Type B pancreatic cell (in vitro differentiated cells): Measurements from ENCODE around the gene CEP112. TPM values are rescaled to one million over a fixed set of nuclear protein-coding genes. Genes with fewer than 3 reads are reported as not detected.

Experiments used
- DNase-seq: peaks from one replicate; pipeline ENCODE4 v3.0.0; 2021; ENCODE audit warnings: mixed read lengths; ENCODE audit not compliant: unreplicated experiment; ENCODE audit errors: extremely low spot score
- H3K27ac Mint-ChIP-seq: 2 replicates; pipeline ENCODE4 v1.8.0; 2021; ENCODE audit warnings: mild to moderate bottlenecking, mixed read lengths
- H3K27me3 Mint-ChIP-seq: 2 replicates; pipeline ENCODE4 v1.8.0; 2021; ENCODE audit warnings: mixed read lengths
- H3K36me3 Mint-ChIP-seq: 2 replicates; pipeline ENCODE4 v1.8.0; 2021; ENCODE audit warnings: mixed read lengths
- H3K4me1 Mint-ChIP-seq: one replicate; pipeline ENCODE4 v1.8.0; 2021; ENCODE audit warnings: mixed read lengths; ENCODE audit not compliant: unreplicated experiment
- H3K4me3 Mint-ChIP-seq: 2 replicates; pipeline ENCODE4 v1.8.0; 2021; ENCODE audit warnings: mild to moderate bottlenecking, mixed read lengths
- H3K9me3 Mint-ChIP-seq: 2 replicates; pipeline ENCODE4 v1.8.0; 2021; ENCODE audit warnings: mixed read lengths
- total RNA-seq: library from RNA; stranded (reverse); gene quantifications from 2 replicates; pipeline ENCODE4 v1.2.1, GENCODE V29; 2021; ENCODE audit warnings: low replicate concordance
- TF ChIP-seq, protein P1 (sequence below): fragments of 200-600 bp; sonication (generic); conservative IDR thresholded peaks from 2 replicates; pipeline ENCODE4 v1.5.0; 2021; ENCODE audit warnings: antibody characterized with exemption, mild to moderate bottlenecking

The CEP112 gene
- total RNA-seq, 1 donor from 2014 or later: 18.0 TPM

DNA sequence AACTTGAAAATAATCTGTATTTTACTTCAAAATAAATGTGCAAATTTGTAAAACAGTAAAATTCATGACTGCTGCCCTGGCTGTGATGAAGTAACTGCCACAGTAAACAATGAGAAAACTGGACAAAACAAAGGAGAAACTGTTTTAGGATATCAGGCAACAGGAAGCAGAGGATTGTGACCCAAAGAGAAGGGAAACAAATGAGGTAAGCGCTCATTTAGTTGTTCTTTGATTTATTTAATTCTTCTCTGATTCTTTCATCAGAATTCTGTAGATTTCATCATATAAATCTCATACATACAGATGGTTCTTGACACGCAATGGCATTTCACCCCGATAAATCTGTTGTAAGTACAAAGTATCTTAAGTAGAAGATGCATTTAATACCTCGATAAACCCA is 432.4 kb downstream of the CEP112 start:
- Mint-ChIP-seq H3K27ac (no peak overlapping the region), H3K4me3 (no peak overlapping the region), H3K9me3 (no peaks in the 10 kb centered on the region), H3K4me1 (no peaks in the 10 kb centered on the region), H3K36me3 (no peaks in the 10 kb centered on the region), H3K27me3 (no peaks in the 10 kb centered on the region)
- DNase-seq: no peak
- TF ChIP-seq, protein P1, sequence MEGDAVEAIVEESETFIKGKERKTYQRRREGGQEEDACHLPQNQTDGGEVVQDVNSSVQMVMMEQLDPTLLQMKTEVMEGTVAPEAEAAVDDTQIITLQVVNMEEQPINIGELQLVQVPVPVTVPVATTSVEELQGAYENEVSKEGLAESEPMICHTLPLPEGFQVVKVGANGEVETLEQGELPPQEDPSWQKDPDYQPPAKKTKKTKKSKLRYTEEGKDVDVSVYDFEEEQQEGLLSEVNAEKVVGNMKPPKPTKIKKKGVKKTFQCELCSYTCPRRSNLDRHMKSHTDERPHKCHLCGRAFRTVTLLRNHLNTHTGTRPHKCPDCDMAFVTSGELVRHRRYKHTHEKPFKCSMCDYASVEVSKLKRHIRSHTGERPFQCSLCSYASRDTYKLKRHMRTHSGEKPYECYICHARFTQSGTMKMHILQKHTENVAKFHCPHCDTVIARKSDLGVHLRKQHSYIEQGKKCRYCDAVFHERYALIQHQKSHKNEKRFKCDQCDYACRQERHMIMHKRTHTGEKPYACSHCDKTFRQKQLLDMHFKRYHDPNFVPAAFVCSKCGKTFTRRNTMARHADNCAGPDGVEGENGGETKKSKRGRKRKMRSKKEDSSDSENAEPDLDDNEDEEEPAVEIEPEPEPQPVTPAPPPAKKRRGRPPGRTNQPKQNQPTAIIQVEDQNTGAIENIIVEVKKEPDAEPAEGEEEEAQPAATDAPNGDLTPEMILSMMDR: no peak

DNA sequence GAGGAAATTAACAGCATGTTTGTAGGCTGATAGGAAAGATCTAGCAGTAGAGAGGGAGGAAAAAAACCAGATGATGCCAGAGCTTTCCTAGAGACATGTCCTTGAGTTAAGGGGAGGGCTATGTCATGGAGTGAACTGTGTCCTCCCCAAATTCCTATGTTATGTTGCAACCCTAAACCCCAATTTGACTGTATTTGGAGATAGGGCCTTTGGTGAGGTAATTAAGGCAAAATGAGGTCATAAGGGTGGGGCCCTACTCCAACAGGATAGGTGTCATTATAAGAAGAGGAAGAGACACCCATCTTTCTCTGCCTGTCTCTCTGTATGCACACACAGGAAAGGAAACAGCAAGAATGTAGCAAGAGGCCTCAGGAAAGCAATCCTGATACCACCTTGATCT is 435.2 kb downstream of the CEP112 start:
- no peak overlapping the region for H3K4me3 Mint-ChIP-seq
- TF ChIP-seq, protein P1: no peak
- peaks cover 4% of the 10 kb centered on the region for H3K4me1 Mint-ChIP-seq
- H3K36me3 Mint-ChIP-seq: no peaks in the 10 kb centered on the region
- H3K9me3 Mint-ChIP-seq: no peaks in the 10 kb centered on the region
- no peaks in the 10 kb centered on the region for H3K27me3 Mint-ChIP-seq
- no peak for DNase-seq
- H3K27ac Mint-ChIP-seq: no peak overlapping the region

DNA sequence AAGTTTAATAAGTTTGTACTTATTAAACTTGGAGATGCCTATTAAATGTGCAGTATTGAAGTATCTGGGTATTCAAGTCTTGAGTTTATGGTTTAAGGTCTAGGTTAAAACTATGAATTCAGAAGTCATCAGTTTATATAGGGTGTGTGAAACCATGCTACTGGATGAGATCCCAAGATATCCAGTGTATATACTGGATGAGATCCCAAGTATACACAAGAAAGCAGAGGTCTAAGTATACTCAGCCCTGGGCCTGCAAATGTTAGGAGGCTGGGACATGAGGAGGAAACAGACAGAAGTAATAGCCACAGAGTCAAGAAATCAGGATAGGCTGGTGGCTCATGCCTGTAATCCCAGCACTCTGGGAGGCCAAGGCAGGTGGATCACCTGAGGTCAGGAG is 436.1 kb downstream of the CEP112 start:
- TF ChIP-seq, protein P1: no peak
- H3K4me1 Mint-ChIP-seq: peaks cover 12% of the 10 kb centered on the region
- no peaks in the 10 kb centered on the region for H3K9me3 Mint-ChIP-seq
- no peak overlapping the region for H3K4me3 Mint-ChIP-seq
- no peaks in the 10 kb centered on the region for H3K36me3 Mint-ChIP-seq
- no peak overlapping the region for H3K27ac Mint-ChIP-seq
- H3K27me3 Mint-ChIP-seq: no peaks in the 10 kb centered on the region
- DNase-seq: no peak

DNA sequence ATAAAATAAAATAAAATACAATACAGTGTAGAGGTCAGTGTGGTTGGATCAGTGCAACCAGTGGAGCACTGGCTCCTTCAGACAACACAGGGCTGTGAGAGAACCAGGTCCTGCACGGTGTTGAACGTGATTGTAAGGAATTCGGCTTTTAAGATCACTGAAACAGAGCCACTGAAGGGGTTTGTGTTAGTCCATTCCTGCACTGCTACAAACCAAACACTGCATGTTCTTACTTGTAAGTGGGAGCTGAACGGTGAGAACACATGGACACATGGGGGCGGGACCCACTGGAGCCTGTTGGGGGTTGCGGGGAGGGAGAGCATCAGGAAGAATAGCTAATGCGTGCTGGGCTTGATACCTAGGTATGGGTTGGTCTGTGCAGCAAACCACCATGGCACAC is 437.3 kb downstream of the CEP112 start:
- H3K27ac Mint-ChIP-seq: no peak overlapping the region
- DNase-seq: no peak
- H3K9me3 Mint-ChIP-seq: no peaks in the 10 kb centered on the region
- no peak overlapping the region for H3K4me3 Mint-ChIP-seq
- peaks cover 16% of the 10 kb centered on the region for H3K4me1 Mint-ChIP-seq
- TF ChIP-seq, protein P1: no peak
- H3K36me3 Mint-ChIP-seq: no peaks in the 10 kb centered on the region
- no peaks in the 10 kb centered on the region for H3K27me3 Mint-ChIP-seq

DNA sequence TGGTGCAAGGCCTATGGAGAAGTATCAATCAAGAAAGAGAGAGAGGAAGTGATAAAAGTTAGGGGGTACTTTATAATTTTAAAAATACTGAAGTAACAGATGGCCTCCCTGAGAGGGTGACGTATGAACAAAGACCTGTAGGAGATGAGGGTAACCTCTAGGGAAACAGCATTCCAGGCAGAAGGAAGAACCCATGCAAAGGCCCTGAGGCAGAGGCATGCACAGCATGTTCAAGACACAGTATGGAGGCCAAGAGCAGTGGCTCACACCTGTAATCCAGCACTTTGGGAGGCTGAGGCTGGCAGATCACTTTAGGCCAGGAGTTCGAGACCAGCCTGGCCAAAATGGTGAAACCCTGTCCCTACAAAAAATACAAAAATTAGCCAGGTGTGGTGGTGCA is 437.9 kb downstream of the CEP112 start:
- H3K36me3 Mint-ChIP-seq: no peaks in the 10 kb centered on the region
- H3K4me1 Mint-ChIP-seq: peaks cover 16% of the 10 kb centered on the region
- H3K27me3 Mint-ChIP-seq: no peaks in the 10 kb centered on the region
- H3K9me3 Mint-ChIP-seq: no peaks in the 10 kb centered on the region
- DNase-seq: no peak
- no peak overlapping the region for H3K4me3 Mint-ChIP-seq
- no peak overlapping the region for H3K27ac Mint-ChIP-seq
- TF ChIP-seq, protein P1: no peak

DNA sequence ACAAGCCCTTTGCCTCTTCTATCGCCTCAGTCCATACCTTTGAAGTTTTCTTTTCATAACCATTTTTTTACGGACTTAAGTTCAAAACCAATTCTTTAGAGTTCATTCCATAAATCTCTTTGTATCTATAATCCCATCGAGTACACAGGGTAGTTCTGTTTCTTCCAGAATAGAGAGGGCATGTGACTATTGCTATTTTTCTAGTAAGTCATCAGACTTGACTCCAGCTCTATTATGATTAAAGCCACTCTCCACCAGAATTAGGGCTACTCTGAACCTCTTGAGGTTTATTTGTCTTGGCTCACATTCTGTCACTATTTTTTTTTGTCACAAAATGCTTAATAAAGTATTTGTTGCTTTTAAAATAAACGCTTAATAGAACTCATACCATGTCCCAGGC is 438.6 kb downstream of the CEP112 start:
- no peak for DNase-seq
- H3K36me3 Mint-ChIP-seq: no peaks in the 10 kb centered on the region
- H3K27me3 Mint-ChIP-seq: no peaks in the 10 kb centered on the region
- H3K9me3 Mint-ChIP-seq: no peaks in the 10 kb centered on the region
- no peak overlapping the region for H3K4me3 Mint-ChIP-seq
- peaks cover 22% of the 10 kb centered on the region for H3K4me1 Mint-ChIP-seq
- TF ChIP-seq, protein P1: no peak
- H3K27ac Mint-ChIP-seq: no peak overlapping the region
